Gastroesophageal sphincter (tissue), 4 donors: Measurements from ENCODE around the gene VDAC2. TPM values are rescaled to one million over a fixed set of nuclear protein-coding genes. Genes with fewer than 3 reads are reported as not detected.
"Not testable (repeated sequence)": the region's sequence is repeated elsewhere in the genome, so short reads cannot be mapped to it uniquely, and the experiment has no call there.

Source experiments
- ATAC-seq: fragments of 150-250 bp; one replicate; pipeline ENCODE4 v1.9.1; 2016; ENCODE audit warnings: mild to moderate bottlenecking, moderate library complexity
- H3K27ac ChIP-seq, 4 donors: fragments of 200-600 bp; sonication (generic) in 3 of 4; 1 replicate in 3 of 4; 2 replicates in 1 of 4; pipeline ENCODE4 v1.5.1; 2016 to 2019
- H3K27me3 ChIP-seq: fragments of 200-600 bp; sonication (generic); one replicate; pipeline ENCODE4 v1.5.1; 2019
- H3K36me3 ChIP-seq, 2 donors: fragments of 200-600 bp; sonication (generic); one replicate each; pipeline ENCODE4 v1.5.1; 2019; ENCODE audit warnings: control low read depth in 1 of 2
- H3K4me1 ChIP-seq, 3 donors: fragments of 200-600 bp; sonication (generic); 1 replicate in 2 of 3; 2 replicates in 1 of 3; pipeline ENCODE4 v1.5.1; 2016 to 2019; ENCODE audit warnings: control low read depth in 2 of 3
- H3K4me3 ChIP-seq, 2 donors: fragments of 200-600 bp; sonication (generic); one replicate each; pipeline ENCODE4 v1.5.1; 2019; ENCODE audit warnings: mild to moderate bottlenecking in 1 of 2, moderate library complexity in 1 of 2
- H3K9me3 ChIP-seq, 3 donors: fragments of 200-600 bp; sonication (generic); one replicate each; pipeline ENCODE4 v1.5.1; 2017 to 2019; ENCODE audit warnings: control low read depth in 2 of 3
- CTCF ChIP-seq, 4 experiments: fragments of 200-600 bp in 2 of 4; fragments of 450-650 bp in 2 of 4; sonication (generic) in 1 of 4; IDR thresholded peaks; one replicate each; pipeline ENCODE4 v1.5.1; 2017 to 2019; ENCODE audit warnings: antibody characterized with exemption in 4 of 4, mild to moderate bottlenecking in 2 of 4, moderate library complexity in 2 of 4
- EP300 ChIP-seq: sonication (generic); formaldehyde crosslinking; IDR thresholded peaks from one replicate; pipeline ENCODE4 v1.6.1; 2017; ENCODE audit warnings: antibody characterized with exemption, mild to moderate bottlenecking
- POLR2A ChIP-seq, 2 donors: fragments of 450-650 bp; IDR thresholded peaks; one replicate each; pipeline ENCODE4 v1.6.1; 2017; ENCODE audit warnings: antibody characterized with exemption in 2 of 2, mild to moderate bottlenecking in 2 of 2, moderate library complexity in 1 of 2
- POLR2AphosphoS5 ChIP-seq: sonication (generic); formaldehyde crosslinking; IDR thresholded peaks from one replicate; pipeline ENCODE4 v1.6.1; 2017; ENCODE audit warnings: antibody characterized with exemption
- WGBS, 2 donors: methylation state at CpG; one replicate each; pipeline ENCODE4 v1.1.5; 2018; ENCODE audit warnings: low coverage in 1 of 2; 5-methylcytosine and 5-hydroxymethylcytosine counted together
- total RNA-seq, 4 donors: library from RNA; depleted of rRNA; stranded (reverse); fragments of >200 nt; gene quantifications; one replicate each; pipeline ENCODE4 v1.1.0, GENCODE V29; 2016

Gene VDAC2
- total RNA-seq, 4 donors from 2014 or later = 199 to 283 (median 249) TPM

- TF ChIP-seq CTCF (IDR thresholded peaks at IDR 0.05) (peak in 3 of 4 experiments; percentile 17 to 44 (median 38)), EP300 (no peak), POLR2AphosphoS5 (peak; percentile 96), POLR2A (IDR thresholded peaks at IDR 0.05) (no peak)
- 9 to 21% methylated on average over 2 to 8 of the region's 10 CpGs for WGBS, 2 donors
- ATAC-seq = peak; percentile 97
Observed at GRCh38 chr10:75191821-75192568, 18.6 kb upstream of the VDAC2 start.

GRCh38 chr10:75194625-75195024 is 16.0 kb upstream of the VDAC2 start:
- ATAC-seq, H3K4me3 ChIP-seq: not testable (repeated sequence)

More at GRCh38 chr10:75191821-75192568, 18.6 kb upstream of the VDAC2 start:
- H3K4me3 ChIP-seq = no peak overlapping the region
- no peaks in the 10 kb centered on the region for H3K36me3 ChIP-seq
- H3K27ac ChIP-seq = peak overlapping the region; percentile 63 to 81 (median 80)
- H3K9me3 ChIP-seq = no peaks in the 10 kb centered on the region
- H3K4me1 ChIP-seq = peaks cover 0 to 47% (median 8%) of the 10 kb centered on the region in 3 donors
- no peaks in the 10 kb centered on the region for H3K27me3 ChIP-seq

GRCh38 chr10:75195035-75195763 is 15.4 kb upstream of the VDAC2 start:
- H3K27ac ChIP-seq = peak overlapping the region in 2 of 4 donors; percentile 36 to 47
- H3K4me1 ChIP-seq = peaks cover 0 to 36% (median 8%) of the 10 kb centered on the region in 3 donors
- H3K27me3 ChIP-seq = no peaks in the 10 kb centered on the region
- WGBS, 2 donors = 38 to 76% methylated on average over 3 to 6 of the region's 6 CpGs
- H3K4me3 ChIP-seq = no peak overlapping the region
- ATAC-seq = no peak
- H3K9me3 ChIP-seq = no peaks in the 10 kb centered on the region
- TF ChIP-seq POLR2AphosphoS5 = peak; percentile 34
- TF ChIP-seq EP300 = no peak
- no peaks in the 10 kb centered on the region for H3K36me3 ChIP-seq

More at GRCh38 chr10:75194625-75195024, 16.0 kb upstream of the VDAC2 start:
- not testable (repeated sequence) for H3K9me3 ChIP-seq, H3K27me3 ChIP-seq, H3K36me3 ChIP-seq
- peak overlapping the region in 1 of 4 donors; percentile 36 for H3K27ac ChIP-seq
- H3K4me1 ChIP-seq = peaks cover 0 to 36% (median 8%) of the 10 kb centered on the region in 3 donors
- 81 to 90% methylated on average over 3 to 4 of the region's 4 CpGs for WGBS, 2 donors

GRCh38 chr10:75197066-75197465 is 13.5 kb upstream of the VDAC2 start:
- no peaks in the 10 kb centered on the region for H3K9me3 ChIP-seq
- ATAC-seq = no peak
- no peak overlapping the region for H3K27ac ChIP-seq
- no peaks in the 10 kb centered on the region for H3K36me3 ChIP-seq
- H3K27me3 ChIP-seq = no peaks in the 10 kb centered on the region
- WGBS, 2 donors = 78% methylated on average over 3 of the region's 3 CpGs; no CpG with 5 or more reads in 1 of the 2 donors
- no peak overlapping the region for H3K4me3 ChIP-seq
- TF ChIP-seq EP300 = no peak
- TF ChIP-seq POLR2AphosphoS5 = no peak
- TF ChIP-seq CTCF (IDR thresholded peaks at IDR 0.05) = no peak
- no peak for TF ChIP-seq POLR2A (IDR thresholded peaks at IDR 0.05)
- peaks cover 0 to 26% (median 5%) of the 10 kb centered on the region in 3 donors for H3K4me1 ChIP-seq

GRCh38 chr10:75197906-75198305 is 12.7 kb upstream of the VDAC2 start:
- no CpG with 5 or more reads among the region's 2 CpGs for WGBS, 2 donors
- no peaks in the 10 kb centered on the region for H3K9me3 ChIP-seq
- no peak overlapping the region for H3K27ac ChIP-seq
- no peaks in the 10 kb centered on the region for H3K27me3 ChIP-seq
- peaks cover 0 to 26% (median 4%) of the 10 kb centered on the region in 3 donors for H3K4me1 ChIP-seq
- no peak for ATAC-seq
- no peaks in the 10 kb centered on the region for H3K36me3 ChIP-seq
- H3K4me3 ChIP-seq = no peak overlapping the region
- no peak for TF ChIP-seq POLR2A (IDR thresholded peaks at IDR 0.05)
- no peak for TF ChIP-seq EP300
- TF ChIP-seq CTCF (IDR thresholded peaks at IDR 0.05) = no peak
- TF ChIP-seq POLR2AphosphoS5 = no peak

- not testable (repeated sequence) for H3K9me3 ChIP-seq, H3K27me3 ChIP-seq, H3K4me3 ChIP-seq, ATAC-seq, H3K27ac ChIP-seq, H3K36me3 ChIP-seq
- H3K4me1 ChIP-seq = peaks cover 0 to 30% (median 7%) of the 10 kb centered on the region in 3 donors
- WGBS, 2 donors = 43 to 44% methylated on average over 2 of the region's 6 CpGs
Observed at GRCh38 chr10:75199949-75200348, 10.6 kb upstream of the VDAC2 start.
